ENCODE measurements around the gene DPF3. TPM values are rescaled to one million over a fixed set of nuclear protein-coding genes. Genes with fewer than 3 reads are reported as not detected.

DPF3 gene
- total RNA-seq, 2 experiments from 2014 or later = 3.8 to 4.1 TPM

- no peaks in the 10 kb centered on the region for H3K36me3 Mint-ChIP-seq
- H3K4me3 Mint-ChIP-seq = no peak overlapping the region
- no peaks in the 10 kb centered on the region for H3K4me1 Mint-ChIP-seq
- ATAC-seq (ENCODE audit: low read depth) (no peak), DNase-seq (no peak)
- H3K9me3 Mint-ChIP-seq = no peaks in the 10 kb centered on the region
- no peak overlapping the region for H3K27ac Mint-ChIP-seq
- peaks cover 9% of the 10 kb centered on the region for H3K27me3 Mint-ChIP-seq
- POLR2A ChIA-PET = no interaction called here
Measured at GRCh38 chr14:72652179-72652578, 241.7 kb downstream of the DPF3 start.

- Mint-ChIP-seq H3K4me1 (no peaks in the 10 kb centered on the region), H3K4me3 (no peak overlapping the region), H3K36me3 (no peaks in the 10 kb centered on the region), H3K27me3 (peaks cover 9% of the 10 kb centered on the region), H3K9me3 (no peaks in the 10 kb centered on the region), H3K27ac (no peak overlapping the region)
- ATAC-seq (ENCODE audit: low read depth) (no peak), DNase-seq (no peak)
- POLR2A ChIA-PET = no interaction called here
Measured at GRCh38 chr14:72651714-72652113, 242.2 kb downstream of the DPF3 start.

GRCh38 chr14:72651081-72651480 lies 242.8 kb downstream of the DPF3 start:
- POLR2A ChIA-PET = no interaction called here
- Mint-ChIP-seq H3K27me3 (peaks cover 9% of the 10 kb centered on the region), H3K27ac (no peak overlapping the region), H3K4me3 (no peak overlapping the region), H3K9me3 (no peaks in the 10 kb centered on the region), H3K36me3 (no peaks in the 10 kb centered on the region), H3K4me1 (no peaks in the 10 kb centered on the region)
- ATAC-seq (ENCODE audit: low read depth) = no peak
- no peak for DNase-seq

- Mint-ChIP-seq H3K4me3 (no peak overlapping the region), H3K27me3 (peaks cover 16% of the 10 kb centered on the region), H3K9me3 (no peaks in the 10 kb centered on the region), H3K36me3 (no peaks in the 10 kb centered on the region), H3K27ac (no peak overlapping the region), H3K4me1 (no peaks in the 10 kb centered on the region)
- DNase-seq = no peak
- ATAC-seq (ENCODE audit: low read depth) = no peak
- POLR2A ChIA-PET = interaction anchor here (0.6 kb wide), 1 partner anchor 174 kb away, joined by 7 read pairs; no protein-coding TSS in a partner anchor
Measured at GRCh38 chr14:72649603-72650227, 244.2 kb downstream of the DPF3 start.

GRCh38 chr14:72647782-72648181 lies 246.1 kb downstream of the DPF3 start:
- Mint-ChIP-seq H3K27ac (no peak overlapping the region), H3K36me3 (no peaks in the 10 kb centered on the region), H3K4me3 (no peak overlapping the region), H3K27me3 (peaks cover 18% of the 10 kb centered on the region), H3K9me3 (peaks cover 2% of the 10 kb centered on the region), H3K4me1 (no peaks in the 10 kb centered on the region)
- POLR2A ChIA-PET = no interaction called here
- DNase-seq = no peak
- no peak for ATAC-seq (ENCODE audit: low read depth)

GRCh38 chr14:72646861-72647528 lies 246.9 kb downstream of the DPF3 start:
- ATAC-seq (ENCODE audit: low read depth) = no peak
- H3K4me1 Mint-ChIP-seq = no peaks in the 10 kb centered on the region
- no peak overlapping the region for H3K4me3 Mint-ChIP-seq
- no peak overlapping the region for H3K27ac Mint-ChIP-seq
- DNase-seq = no peak
- H3K9me3 Mint-ChIP-seq = peaks cover 5% of the 10 kb centered on the region
- H3K36me3 Mint-ChIP-seq = no peaks in the 10 kb centered on the region
- H3K27me3 Mint-ChIP-seq = peaks cover 18% of the 10 kb centered on the region
- POLR2A ChIA-PET = no interaction called here

- Mint-ChIP-seq H3K9me3 (peaks cover 7% of the 10 kb centered on the region), H3K27ac (no peak overlapping the region), H3K27me3 (peaks cover 17% of the 10 kb centered on the region), H3K36me3 (no peaks in the 10 kb centered on the region), H3K4me3 (no peak overlapping the region), H3K4me1 (no peaks in the 10 kb centered on the region)
- ATAC-seq (ENCODE audit: low read depth) (no peak), DNase-seq (no peak)
- POLR2A ChIA-PET = no interaction called here
Measured at GRCh38 chr14:72645706-72646105, 248.2 kb downstream of the DPF3 start.

- DNase-seq = no peak
- peaks cover 13% of the 10 kb centered on the region for H3K9me3 Mint-ChIP-seq
- H3K27me3 Mint-ChIP-seq = peaks cover 16% of the 10 kb centered on the region
- peaks cover 2% of the 10 kb centered on the region for H3K36me3 Mint-ChIP-seq
- H3K27ac Mint-ChIP-seq = no peak overlapping the region
- POLR2A ChIA-PET = no interaction called here
- H3K4me1 Mint-ChIP-seq = no peaks in the 10 kb centered on the region
- H3K4me3 Mint-ChIP-seq = no peak overlapping the region
- ATAC-seq (ENCODE audit: low read depth) = no peak
Measured at GRCh38 chr14:72644758-72645489, 249.0 kb downstream of the DPF3 start.

GRCh38 chr14:72644038-72644437 lies 249.9 kb downstream of the DPF3 start:
- DNase-seq (no peak), ATAC-seq (ENCODE audit: low read depth) (no peak)
- no peak overlapping the region for H3K4me3 Mint-ChIP-seq
- H3K4me1 Mint-ChIP-seq = no peaks in the 10 kb centered on the region
- no peak overlapping the region for H3K27ac Mint-ChIP-seq
- peaks cover 2% of the 10 kb centered on the region for H3K36me3 Mint-ChIP-seq
- H3K9me3 Mint-ChIP-seq = peaks cover 18% of the 10 kb centered on the region
- H3K27me3 Mint-ChIP-seq = peaks cover 14% of the 10 kb centered on the region
- POLR2A ChIA-PET = no interaction called here

- no peak overlapping the region for H3K27ac Mint-ChIP-seq
- peaks cover 14% of the 10 kb centered on the region for H3K27me3 Mint-ChIP-seq
Measured at GRCh38 chr14:72643317-72643801, 250.5 kb downstream of the DPF3 start.

GRCh38 chr14:72640911-72641485 lies 252.9 kb downstream of the DPF3 start:
- H3K27ac Mint-ChIP-seq = no peak overlapping the region
- H3K27me3 Mint-ChIP-seq = peaks cover 21% of the 10 kb centered on the region
- no peaks in the 10 kb centered on the region for H3K4me1 Mint-ChIP-seq
- no peak for DNase-seq
- H3K36me3 Mint-ChIP-seq = peaks cover 2% of the 10 kb centered on the region
- peaks cover 24% of the 10 kb centered on the region for H3K9me3 Mint-ChIP-seq
- POLR2A ChIA-PET = no interaction called here
- H3K4me3 Mint-ChIP-seq = no peak overlapping the region
- ATAC-seq (ENCODE audit: low read depth) = no peak

More at GRCh38 chr14:72643317-72643801, 250.5 kb downstream of the DPF3 start:
- POLR2A ChIA-PET = no interaction called here
- ATAC-seq (ENCODE audit: low read depth) (no peak), DNase-seq (no peak)
- H3K36me3 Mint-ChIP-seq = peaks cover 2% of the 10 kb centered on the region
- H3K4me1 Mint-ChIP-seq = no peaks in the 10 kb centered on the region
- no peak overlapping the region for H3K4me3 Mint-ChIP-seq
- H3K9me3 Mint-ChIP-seq = peaks cover 20% of the 10 kb centered on the region

GRCh38 chr14:72638021-72638420 lies 255.9 kb downstream of the DPF3 start:
- POLR2A ChIA-PET = no interaction called here
- DNase-seq (no peak), ATAC-seq (ENCODE audit: low read depth) (no peak)
- Mint-ChIP-seq H3K27me3 (peaks cover 29% of the 10 kb centered on the region), H3K9me3 (peaks cover 22% of the 10 kb centered on the region), H3K27ac (no peak overlapping the region), H3K4me1 (no peaks in the 10 kb centered on the region), H3K4me3 (no peak overlapping the region), H3K36me3 (peaks cover 2% of the 10 kb centered on the region)

- H3K9me3 Mint-ChIP-seq = peaks cover 19% of the 10 kb centered on the region
- no peaks in the 10 kb centered on the region for H3K4me1 Mint-ChIP-seq
- H3K36me3 Mint-ChIP-seq = peaks cover 2% of the 10 kb centered on the region
- no peak overlapping the region for H3K4me3 Mint-ChIP-seq
- POLR2A ChIA-PET = no interaction called here
- DNase-seq = no peak
- peaks cover 36% of the 10 kb centered on the region for H3K27me3 Mint-ChIP-seq
- no peak overlapping the region for H3K27ac Mint-ChIP-seq
- ATAC-seq (ENCODE audit: low read depth) = no peak
Measured at GRCh38 chr14:72636871-72637270, 257.0 kb downstream of the DPF3 start.

Data from activated naive CD8-positive, alpha-beta T cell treated with anti-CD3 and anti-CD28 coated beads, Interleukin-2, amount 10 ng/mL, durations not matched to agents 7 days and 5 days (primary cell).